ENCODE results near the gene PHF24. TPM values are rescaled to one million over a fixed set of nuclear protein-coding genes. Genes with fewer than 3 reads are reported as not detected.
"Not testable (repeated sequence)": the region's sequence is repeated elsewhere in the genome, so short reads cannot be mapped to it uniquely, and the experiment has no call there.

The PHF24 gene
- total RNA-seq, 5 donors from 2014 or later (not counting 1 experiment from before 2014, with no cell fraction given): not detected

DNA sequence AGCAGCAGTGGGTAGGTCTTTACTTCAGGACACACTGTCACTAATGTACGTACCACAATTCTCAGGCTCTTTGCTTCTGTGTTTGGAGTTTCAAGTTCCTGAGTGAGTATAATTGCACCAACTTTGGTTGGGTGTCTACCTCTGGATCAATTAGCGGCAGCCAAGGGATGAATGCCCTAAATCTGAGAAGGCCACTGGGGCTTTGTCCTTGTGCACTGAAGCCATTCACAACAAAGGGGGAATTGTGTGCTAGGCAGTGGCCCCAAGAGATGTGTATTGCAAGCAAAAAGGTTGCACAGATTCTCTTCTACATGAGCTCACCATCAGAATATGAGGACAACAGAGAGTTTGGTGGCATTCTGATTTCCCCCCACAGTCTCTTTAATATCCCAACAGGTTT is 3.9 kb upstream of the PHF24 start:
- Histone ChIP-seq H3K4me1 (ENCODE audit: control insufficient read depth in 1 of 2, extremely low read depth in 1 of 2, insufficient read depth in 2 of 2, low read length in 2 of 2) (peaks cover 0 to 9% of the 10 kb centered on the region in 2 experiments), H3K9me3 (no peaks in the 10 kb centered on the region), H3K27ac (ENCODE audit: low read length) (no peak overlapping the region), H3K36me3 (ENCODE audit: control insufficient read depth in 2 of 2, extremely low read depth in 1 of 2, insufficient read depth in 1 of 2, low read length in 1 of 2) (no peaks in the 10 kb centered on the region), H3K4me3 (ENCODE audit: control insufficient read depth in 1 of 2, extremely low read depth in 1 of 2, low read length in 1 of 2) (no peak overlapping the region), H3K27me3 (replicated peaks in 1 of 2; ENCODE audit: control insufficient read depth in 2 of 2, extremely low read depth in 1 of 2, insufficient read depth in 2 of 2, low read length in 1 of 2) (peaks cover 12 to 23% of the 10 kb centered on the region in 2 experiments)
- no peaks in the 10 kb centered on the region for H3K9me3 Mint-ChIP-seq
- peaks cover 0 to 3% (median 3%) of the 10 kb centered on the region in 3 donors for H3K4me1 Mint-ChIP-seq
- H3K27ac Mint-ChIP-seq: no peak overlapping the region
- no CpG with 5 or more reads among the region's 2 CpGs for WGBS (ENCODE audit: insufficient coverage)
- no peak overlapping the region for H3K4me3 Mint-ChIP-seq
- ChIA-PET CTCF (no interaction called here), POLR2A (no interaction called here)
- no peak for ATAC-seq (replicated peaks in 1 of 4)
- no peak for DNase-seq
- H3K36me3 Mint-ChIP-seq: no peaks in the 10 kb centered on the region
- H3K27me3 Mint-ChIP-seq: peaks cover 46 to 56% of the 10 kb centered on the region in 2 donors

- peaks cover 50 to 61% of the 10 kb centered on the region in 2 donors for H3K27me3 Mint-ChIP-seq
- WGBS (ENCODE audit: insufficient coverage): 92% methylated on average over 5 of the region's 7 CpGs
- H3K9me3 ChIP-seq; H3K4me1 ChIP-seq (ENCODE audit: control insufficient read depth in 1 of 2, extremely low read depth in 1 of 2, insufficient read depth in 2 of 2, low read length in 2 of 2); H3K4me3 ChIP-seq (ENCODE audit: control insufficient read depth in 1 of 2, extremely low read depth in 1 of 2, low read length in 1 of 2); H3K36me3 Mint-ChIP-seq; DNase-seq; POLR2A ChIA-PET; H3K36me3 ChIP-seq (ENCODE audit: control insufficient read depth in 2 of 2, extremely low read depth in 1 of 2, insufficient read depth in 1 of 2, low read length in 1 of 2); H3K27ac ChIP-seq (ENCODE audit: low read length); CTCF ChIA-PET; H3K4me1 Mint-ChIP-seq; H3K9me3 Mint-ChIP-seq; H3K27ac Mint-ChIP-seq; ATAC-seq (replicated peaks in 1 of 4); H3K4me3 Mint-ChIP-seq: not testable (repeated sequence)
- H3K27me3 ChIP-seq (replicated peaks in 1 of 2; ENCODE audit: control insufficient read depth in 2 of 2, extremely low read depth in 1 of 2, insufficient read depth in 2 of 2, low read length in 1 of 2): peaks cover 12 to 29% of the 10 kb centered on the region in 2 experiments
Observed at GRCh38 chr9:34956066-34956465, 2.0 kb upstream of the PHF24 start.

GRCh38 chr9:34956648-34957047 is 1.4 kb upstream of the PHF24 start:
- Mint-ChIP-seq H3K4me3 (peak overlapping the region in 1 of 3 donors; percentile 62), H3K4me1 (peaks cover 0 to 3% (median 3%) of the 10 kb centered on the region in 3 donors), H3K9me3 (no peaks in the 10 kb centered on the region), H3K36me3 (no peaks in the 10 kb centered on the region), H3K27me3 (peaks cover 48 to 64% of the 10 kb centered on the region in 2 donors), H3K27ac (no peak overlapping the region)
- Histone ChIP-seq H3K27me3 (replicated peaks in 1 of 2; ENCODE audit: control insufficient read depth in 2 of 2, extremely low read depth in 1 of 2, insufficient read depth in 2 of 2, low read length in 1 of 2) (peaks cover 12 to 29% of the 10 kb centered on the region in 2 experiments), H3K9me3 (no peaks in the 10 kb centered on the region), H3K36me3 (ENCODE audit: control insufficient read depth in 2 of 2, extremely low read depth in 1 of 2, insufficient read depth in 1 of 2, low read length in 1 of 2) (no peaks in the 10 kb centered on the region), H3K4me3 (ENCODE audit: control insufficient read depth in 1 of 2, extremely low read depth in 1 of 2, low read length in 1 of 2) (no peak overlapping the region), H3K27ac (ENCODE audit: low read length) (no peak overlapping the region), H3K4me1 (ENCODE audit: control insufficient read depth in 1 of 2, extremely low read depth in 1 of 2, insufficient read depth in 2 of 2, low read length in 2 of 2) (peaks cover 0 to 9% of the 10 kb centered on the region in 2 experiments)
- POLR2A ChIA-PET: no interaction called here
- DNase-seq (no peak), ATAC-seq (replicated peaks in 1 of 4) (no peak)
- WGBS (ENCODE audit: insufficient coverage): no CpG with 5 or more reads among the region's 4 CpGs
- CTCF ChIA-PET: no interaction called here

DNA sequence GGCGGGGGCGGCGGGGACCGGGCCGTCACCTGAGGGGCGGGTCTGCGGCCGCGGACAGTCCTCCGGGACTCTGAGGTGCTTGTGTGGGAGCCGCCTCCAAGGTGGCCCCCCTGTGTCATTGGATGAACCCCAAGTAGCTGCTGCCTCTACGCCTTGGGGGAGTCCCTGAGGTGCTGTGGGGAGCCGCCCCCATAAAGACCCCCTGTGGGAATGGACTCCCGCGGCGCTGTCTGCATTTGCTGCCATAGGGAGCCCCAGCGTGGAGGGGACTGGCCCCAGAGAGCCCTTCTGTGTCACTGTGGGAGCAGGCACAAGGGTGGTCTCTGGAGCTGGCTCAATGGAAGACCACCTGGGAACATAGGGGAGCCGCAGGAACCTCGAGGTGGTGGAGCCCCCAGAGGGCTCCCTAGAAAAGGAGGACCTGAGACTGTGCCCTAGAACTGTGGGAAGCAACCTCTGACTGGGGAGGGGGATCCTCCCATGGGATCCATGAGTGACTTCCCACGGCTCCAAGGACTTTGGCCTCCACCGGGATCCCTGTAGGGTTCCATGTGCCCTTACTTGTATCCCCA is 412 bp downstream of the PHF24 start:
- no peaks in the 10 kb centered on the region for H3K9me3 ChIP-seq
- peaks cover 49 to 63% of the 10 kb centered on the region in 2 donors for H3K27me3 Mint-ChIP-seq
- CTCF ChIA-PET: no interaction called here
- H3K4me1 Mint-ChIP-seq: peaks cover 0 to 3% (median 3%) of the 10 kb centered on the region in 3 donors
- 12% methylated on average over 18 of the region's 21 CpGs for WGBS (ENCODE audit: insufficient coverage)
- peak overlapping the region; percentile 39 to 43 (median 39) for H3K4me3 Mint-ChIP-seq
- POLR2A ChIA-PET: no interaction called here
- peaks cover 0 to 9% of the 10 kb centered on the region in 2 experiments for H3K4me1 ChIP-seq (ENCODE audit: control insufficient read depth in 1 of 2, extremely low read depth in 1 of 2, insufficient read depth in 2 of 2, low read length in 2 of 2)
- no peak overlapping the region for H3K4me3 ChIP-seq (ENCODE audit: control insufficient read depth in 1 of 2, extremely low read depth in 1 of 2, low read length in 1 of 2)
- H3K36me3 Mint-ChIP-seq: no peaks in the 10 kb centered on the region
- H3K36me3 ChIP-seq (ENCODE audit: control insufficient read depth in 2 of 2, extremely low read depth in 1 of 2, insufficient read depth in 1 of 2, low read length in 1 of 2): no peaks in the 10 kb centered on the region
- H3K27ac ChIP-seq (ENCODE audit: low read length): no peak overlapping the region
- no peak overlapping the region for H3K27ac Mint-ChIP-seq
- DNase-seq: no peak
- H3K27me3 ChIP-seq (replicated peaks in 1 of 2; ENCODE audit: control insufficient read depth in 2 of 2, extremely low read depth in 1 of 2, insufficient read depth in 2 of 2, low read length in 1 of 2): peaks cover 11 to 32% of the 10 kb centered on the region in 2 experiments
- peak in 1 of 4 experiments; percentile 31 for ATAC-seq (replicated peaks in 1 of 4)
- H3K9me3 Mint-ChIP-seq: no peaks in the 10 kb centered on the region

- H3K4me1 Mint-ChIP-seq: peaks cover 0 to 3% (median 3%) of the 10 kb centered on the region in 3 donors
- POLR2A ChIA-PET: interaction anchor here in 1 of 2 donors (0.7 kb wide), 1 partner anchor 1009 kb away, joined by 3 read pairs; no protein-coding TSS in a partner anchor
- ATAC-seq (replicated peaks in 1 of 4) (no peak), DNase-seq (no peak)
- Histone ChIP-seq H3K36me3 (ENCODE audit: control insufficient read depth in 2 of 2, extremely low read depth in 1 of 2, insufficient read depth in 1 of 2, low read length in 1 of 2) (no peaks in the 10 kb centered on the region), H3K9me3 (no peaks in the 10 kb centered on the region), H3K4me3 (ENCODE audit: control insufficient read depth in 1 of 2, extremely low read depth in 1 of 2, low read length in 1 of 2) (no peak overlapping the region), H3K4me1 (ENCODE audit: control insufficient read depth in 1 of 2, extremely low read depth in 1 of 2, insufficient read depth in 2 of 2, low read length in 2 of 2) (peaks cover 0 to 9% of the 10 kb centered on the region in 2 experiments), H3K27me3 (replicated peaks in 1 of 2; ENCODE audit: control insufficient read depth in 2 of 2, extremely low read depth in 1 of 2, insufficient read depth in 2 of 2, low read length in 1 of 2) (peaks cover 8 to 28% of the 10 kb centered on the region in 2 experiments), H3K27ac (ENCODE audit: low read length) (no peak overlapping the region)
- 100% methylated on average over 2 of the region's 4 CpGs for WGBS (ENCODE audit: insufficient coverage)
- H3K27me3 Mint-ChIP-seq: peaks cover 50 to 63% of the 10 kb centered on the region in 2 donors
- H3K36me3 Mint-ChIP-seq: no peaks in the 10 kb centered on the region
- CTCF ChIA-PET: no interaction called here
- H3K9me3 Mint-ChIP-seq: no peaks in the 10 kb centered on the region
- H3K4me3 Mint-ChIP-seq: no peak overlapping the region
- H3K27ac Mint-ChIP-seq: no peak overlapping the region
Observed at GRCh38 chr9:34959461-34959860, 1.4 kb downstream of the PHF24 start.

DNA sequence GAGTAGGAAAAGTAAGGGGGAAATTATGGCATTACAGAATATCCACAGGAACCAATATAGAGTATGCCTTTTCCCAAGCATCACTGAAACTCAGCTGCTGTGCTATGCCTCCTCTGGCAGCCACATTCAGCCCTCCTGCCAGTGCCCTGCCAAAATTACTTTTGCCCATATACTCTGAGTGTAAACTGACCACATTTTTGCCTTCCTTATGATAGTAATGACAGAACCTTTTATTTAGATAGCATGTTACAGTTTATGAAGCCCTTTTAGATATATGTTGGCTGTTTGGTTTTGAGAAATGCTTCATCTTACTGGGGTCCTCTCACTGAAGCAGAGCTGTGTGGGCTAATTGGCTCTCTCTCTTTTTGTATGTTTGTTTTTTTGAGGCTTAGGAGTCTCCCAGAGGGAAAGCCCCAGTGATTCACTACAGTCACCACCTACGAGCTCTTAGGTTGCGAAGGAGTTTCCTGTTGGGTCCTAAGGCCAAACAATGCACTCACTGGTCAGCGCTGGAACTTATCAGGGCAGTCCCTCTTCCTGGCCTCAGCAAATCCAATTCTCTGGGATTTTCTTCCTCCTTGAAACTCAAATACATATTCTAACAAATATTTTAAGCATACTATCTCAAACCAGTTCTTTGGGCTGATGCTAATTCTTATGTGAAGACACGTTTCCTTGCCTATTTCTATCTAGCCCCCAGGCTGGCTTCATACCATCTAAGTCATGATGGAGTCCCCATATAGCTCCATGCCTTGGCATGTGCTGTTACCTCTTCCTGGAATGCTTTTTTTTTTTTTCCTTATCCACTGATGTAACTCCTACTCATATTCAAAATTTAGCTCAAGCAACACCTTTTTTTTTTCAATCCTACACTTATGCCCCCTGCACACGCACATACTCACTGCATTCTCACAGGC is 3.7 kb downstream of the PHF24 start:
- Mint-ChIP-seq H3K27ac (no peak overlapping the region), H3K9me3 (no peaks in the 10 kb centered on the region), H3K27me3 (peaks cover 57 to 60% of the 10 kb centered on the region in 2 donors), H3K36me3 (no peaks in the 10 kb centered on the region), H3K4me1 (peaks cover 0 to 3% (median 3%) of the 10 kb centered on the region in 3 donors), H3K4me3 (no peak overlapping the region)
- Histone ChIP-seq H3K36me3 (ENCODE audit: control insufficient read depth in 2 of 2, extremely low read depth in 1 of 2, insufficient read depth in 1 of 2, low read length in 1 of 2) (no peaks in the 10 kb centered on the region), H3K27ac (ENCODE audit: low read length) (no peak overlapping the region), H3K9me3 (no peaks in the 10 kb centered on the region), H3K4me3 (ENCODE audit: control insufficient read depth in 1 of 2, extremely low read depth in 1 of 2, low read length in 1 of 2) (no peak overlapping the region), H3K4me1 (ENCODE audit: control insufficient read depth in 1 of 2, extremely low read depth in 1 of 2, insufficient read depth in 2 of 2, low read length in 2 of 2) (peaks cover 0 to 9% of the 10 kb centered on the region in 2 experiments), H3K27me3 (replicated peaks in 1 of 2; ENCODE audit: control insufficient read depth in 2 of 2, extremely low read depth in 1 of 2, insufficient read depth in 2 of 2, low read length in 1 of 2) (peaks cover 8 to 29% of the 10 kb centered on the region in 2 experiments)
- WGBS (ENCODE audit: insufficient coverage): 18% methylated on average over 3 of the region's 5 CpGs
- ChIA-PET POLR2A (no interaction called here), CTCF (interaction anchor here in 1 of 2 donors (0.7 to 0.8 kb wide), 2 partner anchors 62 to 77 kb away, joined by 3 to 4 read pairs; no protein-coding TSS in a partner anchor)
- no peak for ATAC-seq (replicated peaks in 1 of 4)
- DNase-seq: no peak
